Right lobe of liver (tissue), 6 donors: ENCODE results near the gene RAP1A. TPM values are rescaled to one million over a fixed set of nuclear protein-coding genes. Genes with fewer than 3 reads are reported as not detected.
A peak's percentile ranks its signal among the peaks of the same experiment; 100 is the strongest.

Source experiments
- ATAC-seq, 4 donors: fragments of 200-7000 bp; cut with Tn5 transposase; one replicate each; pipeline ENCODE4 v1.9.1; 2020; ENCODE audit warnings: mild to moderate bottlenecking in 4 of 4, moderate library complexity in 4 of 4
- DNase-seq, 3 donors: peaks; one replicate each; pipeline ENCODE4 v3.0.0-alpha.2; 2020
- H3K27ac ChIP-seq, 3 donors: fragments of 200-600 bp; one replicate each; pipeline ENCODE4 v1.8.0; 2022
- H3K27me3 ChIP-seq, 2 donors: fragments of 200-600 bp; one replicate each; pipeline ENCODE4 v1.8.0; 2022
- H3K36me3 ChIP-seq, 4 donors: fragments of 200-600 bp; sonication (generic) in 1 of 4; one replicate each; pipeline versions ENCODE4 v1.5.1 to v1.8.0; 2017 to 2022; ENCODE audit warnings: control low read depth in 1 of 4
- H3K4me1 ChIP-seq, 4 donors: fragments of 200-600 bp; sonication (generic) in 1 of 4; one replicate each; pipeline versions ENCODE4 v1.5.1 to v1.8.0; 2017 to 2022; ENCODE audit warnings: control low read depth in 1 of 4
- H3K4me3 ChIP-seq, 3 donors: fragments of 200-600 bp; one replicate each; pipeline ENCODE4 v1.8.0; 2022
- H3K9me3 ChIP-seq, 4 donors: fragments of 200-600 bp; sonication (generic) in 1 of 4; one replicate each; pipeline versions ENCODE4 v1.5.1 to v1.8.0; 2017 to 2022; ENCODE audit warnings: control low read depth in 1 of 4
- CTCF ChIP-seq, 4 donors: fragments of 200-600 bp in 3 of 4; fragments of 450-650 bp in 1 of 4; IDR thresholded peaks; one replicate each; pipeline versions ENCODE4 v1.5.1 to v1.8.0; 2016 to 2022; ENCODE audit warnings: antibody characterized with exemption in 4 of 4, mild to moderate bottlenecking in 2 of 4
- POLR2A ChIP-seq: fragments of 450-650 bp; IDR thresholded peaks from one replicate; pipeline ENCODE4 v1.6.1; 2017; ENCODE audit warnings: antibody characterized with exemption, mild to moderate bottlenecking
- WGBS: methylation state at CpG from one replicate; pipeline ENCODE4 v1.1.6; 2018; ENCODE audit warnings: low coverage, low lambda C conversion rate; ENCODE audit not compliant: insufficient coverage; ENCODE audit errors: missing lambda C conversion rate; 5-methylcytosine and 5-hydroxymethylcytosine counted together
- intact Hi-C, 2 donors: fragments of 100-400 bp; cut with DNase I; formaldehyde crosslinking; loops; one replicate each; pipeline versions ENCODE4 v1.11.2 to v1.14.1; 2022
- total RNA-seq, 6 experiments: library from RNA; depleted of rRNA in 2 of 6; stranded (reverse); fragments of >200 nt in 2 of 6; fragmentation: NEBNext Ultra II Directional in 3 of 6; extraction: Animal tissue kit (Norgen Biotek cat#: 25700) in 3 of 6; gene quantifications; one replicate each; pipeline versions ENCODE4 v1.1.0 to v1.2.4, GENCODE V29; 2016 to 2023
- donor health status: DM: no; HTN: yes; CAD: no.
- donor health status: DM: no; HTN: no; CAD: no.
- donor health status: DM: no; HTN: no; CAD: no.
- donor health status: DM: no; HTN: yes; CAD: no.
- donor health status: DM: no; HTN: yes; CAD: no.

RAP1A gene
- total RNA-seq, 6 experiments from 2014 or later: 25.9 to 53.8 (median 33.3) TPM

DNA sequence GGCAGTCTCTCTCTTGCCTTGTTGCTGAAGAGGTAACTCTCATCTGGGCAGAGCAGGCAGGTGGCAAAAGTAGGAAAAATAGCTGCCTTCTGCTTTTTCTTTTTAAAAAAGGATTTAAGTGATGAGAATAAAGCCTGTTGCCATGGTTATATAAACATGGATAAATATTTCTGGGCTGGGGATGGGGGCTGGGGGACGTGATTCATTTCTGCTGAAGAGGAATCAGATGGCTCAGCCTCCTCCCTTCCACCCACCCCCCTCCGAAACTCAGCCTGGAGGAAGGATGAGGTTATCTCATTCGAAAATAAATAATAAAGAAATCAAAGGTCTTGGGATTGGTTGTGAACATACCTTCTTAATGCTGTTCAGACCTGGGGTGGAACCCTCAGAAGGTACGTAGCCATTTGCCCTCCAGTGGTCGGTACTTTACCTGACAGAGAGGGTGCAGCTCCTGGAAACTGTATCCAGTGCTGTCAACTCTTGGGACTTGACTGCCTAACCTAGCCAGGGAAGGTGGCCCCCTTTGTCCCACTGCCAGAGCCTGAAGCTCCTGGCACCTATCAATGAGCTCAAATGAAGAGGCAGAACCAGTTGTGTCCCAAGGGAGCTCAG is 123.5 kb downstream of the RAP1A start:
- 68% methylated on average over 4 of the region's 5 CpGs for WGBS
- no peak for ATAC-seq
- TF ChIP-seq CTCF (IDR thresholded peaks at IDR 0.05) (no peak), POLR2A (no peak)
- peaks cover 0 to 17% (median 0%) of the 10 kb centered on the region in 4 donors for H3K4me1 ChIP-seq
- peak in 1 of 3 donors; percentile 15 for DNase-seq
- peaks cover 0 to 3% of the 10 kb centered on the region in 2 donors for H3K27me3 ChIP-seq
- no peaks in the 10 kb centered on the region for H3K36me3 ChIP-seq
- H3K9me3 ChIP-seq: no peaks in the 10 kb centered on the region
- no peak overlapping the region for H3K27ac ChIP-seq
- intact Hi-C loops: no loop called here
- H3K4me3 ChIP-seq: no peak overlapping the region

- intact Hi-C loops: no loop called here
- Histone ChIP-seq H3K4me1 (peaks cover 0 to 13% (median 0%) of the 10 kb centered on the region in 4 donors), H3K27me3 (peaks cover 0 to 3% of the 10 kb centered on the region in 2 donors), H3K27ac (no peak overlapping the region), H3K36me3 (no peaks in the 10 kb centered on the region), H3K9me3 (no peaks in the 10 kb centered on the region), H3K4me3 (no peak overlapping the region)
- DNase-seq: peak in 1 of 3 donors; percentile 17
- TF ChIP-seq CTCF (IDR thresholded peaks at IDR 0.05): no peak
- TF ChIP-seq POLR2A: no peak
- no peak for ATAC-seq
- WGBS: 63% methylated on average over 3 of the region's 3 CpGs
Observed at GRCh38 chr1:111743679-111744101, 124.1 kb downstream of the RAP1A start.

DNA sequence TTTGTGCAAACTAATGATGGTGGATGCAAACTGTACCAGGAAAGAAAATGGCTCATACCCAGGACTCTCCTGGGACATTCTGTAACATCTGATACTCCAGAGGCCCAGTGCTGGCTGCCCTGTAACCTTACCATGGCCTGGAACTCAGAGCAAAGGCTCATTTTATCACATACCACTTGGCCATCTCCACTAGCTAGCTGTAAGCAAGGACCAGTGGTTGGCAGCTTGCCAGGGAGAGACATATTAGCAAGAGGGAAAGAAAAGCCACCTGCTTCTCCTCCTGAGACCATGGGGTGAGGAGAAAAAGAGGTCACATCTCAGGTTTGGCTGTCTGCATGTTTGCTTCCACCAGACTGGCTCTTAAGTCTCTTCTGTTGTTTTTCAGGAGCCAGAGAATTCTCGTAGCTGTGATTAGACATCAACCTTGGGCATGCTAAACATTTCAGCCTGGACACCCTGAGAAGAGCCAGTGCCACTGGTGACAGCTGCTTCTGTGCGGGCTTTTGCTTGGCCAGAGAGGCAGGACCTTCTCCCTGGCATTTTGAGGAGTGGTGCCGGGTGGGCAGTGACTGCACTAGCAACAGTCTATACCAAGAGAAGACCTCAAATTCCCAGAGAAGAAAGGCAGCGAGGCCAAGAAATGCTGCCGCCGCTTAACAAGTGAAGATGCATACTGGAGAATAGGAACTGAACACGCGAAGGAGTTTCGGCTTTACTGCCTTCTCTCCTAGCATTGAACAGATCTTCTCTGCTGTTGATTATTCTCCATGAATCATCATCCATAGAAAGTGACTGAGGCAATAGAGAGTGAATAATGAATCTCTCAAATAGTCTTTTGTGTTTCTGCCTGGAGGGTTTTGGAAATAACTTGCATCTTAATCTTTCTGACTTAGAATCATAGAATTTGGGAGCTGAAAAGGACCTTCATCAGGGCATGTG is 126.4 kb downstream of the RAP1A start:
- Histone ChIP-seq H3K36me3 (no peaks in the 10 kb centered on the region), H3K27me3 (no peaks in the 10 kb centered on the region), H3K4me1 (no peaks in the 10 kb centered on the region), H3K27ac (no peak overlapping the region), H3K4me3 (no peak overlapping the region), H3K9me3 (no peaks in the 10 kb centered on the region)
- 92% methylated on average over 6 of the region's 9 CpGs for WGBS
- no peak for DNase-seq
- TF ChIP-seq CTCF (IDR thresholded peaks at IDR 0.05) (no peak), POLR2A (no peak)
- no peak for ATAC-seq
- intact Hi-C loops: no loop called here

GRCh38 chr1:111746614-111746999 is 127.0 kb downstream of the RAP1A start:
- no peak for ATAC-seq

More at GRCh38 chr1:111746614-111746999, 127.0 kb downstream of the RAP1A start:
- Histone ChIP-seq H3K36me3 (no peaks in the 10 kb centered on the region), H3K9me3 (no peaks in the 10 kb centered on the region), H3K4me3 (no peak overlapping the region), H3K27ac (no peak overlapping the region), H3K27me3 (no peaks in the 10 kb centered on the region), H3K4me1 (no peaks in the 10 kb centered on the region)
- 82% methylated on average over 2 of the region's 2 CpGs for WGBS
- TF ChIP-seq CTCF (IDR thresholded peaks at IDR 0.05) (no peak), POLR2A (no peak)
- intact Hi-C loops: no loop called here
- no peak for DNase-seq
